Measurements from ENCODE around the gene TBC1D25. TPM values are rescaled to one million over a fixed set of nuclear protein-coding genes. Genes with fewer than 3 reads are reported as not detected.

Gene TBC1D25
- polyA plus RNA-seq, 1 of the 3 experiments (the other 2 are of a cell fraction): 18.4 TPM

GRCh38 chrX:48580662-48581061 lies 41.1 kb downstream of the TBC1D25 start (continued):
- TF ChIP-seq, protein P1, sequence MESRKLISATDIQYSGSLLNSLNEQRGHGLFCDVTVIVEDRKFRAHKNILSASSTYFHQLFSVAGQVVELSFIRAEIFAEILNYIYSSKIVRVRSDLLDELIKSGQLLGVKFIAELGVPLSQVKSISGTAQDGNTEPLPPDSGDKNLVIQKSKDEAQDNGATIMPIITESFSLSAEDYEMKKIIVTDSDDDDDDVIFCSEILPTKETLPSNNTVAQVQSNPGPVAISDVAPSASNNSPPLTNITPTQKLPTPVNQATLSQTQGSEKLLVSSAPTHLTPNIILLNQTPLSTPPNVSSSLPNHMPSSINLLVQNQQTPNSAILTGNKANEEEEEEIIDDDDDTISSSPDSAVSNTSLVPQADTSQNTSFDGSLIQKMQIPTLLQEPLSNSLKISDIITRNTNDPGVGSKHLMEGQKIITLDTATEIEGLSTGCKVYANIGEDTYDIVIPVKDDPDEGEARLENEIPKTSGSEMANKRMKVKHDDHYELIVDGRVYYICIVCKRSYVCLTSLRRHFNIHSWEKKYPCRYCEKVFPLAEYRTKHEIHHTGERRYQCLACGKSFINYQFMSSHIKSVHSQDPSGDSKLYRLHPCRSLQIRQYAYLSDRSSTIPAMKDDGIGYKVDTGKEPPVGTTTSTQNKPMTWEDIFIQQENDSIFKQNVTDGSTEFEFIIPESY (IDR thresholded peaks at IDR 0.05; ENCODE audit: borderline replicate concordance, low read depth): no peak
- TF ChIP-seq TEAD4 (IDR thresholded peaks at IDR 0.05; ENCODE audit: borderline replicate concordance, insufficient read depth) (no peak), MXI1 (IDR thresholded peaks at IDR 0.05; ENCODE audit: low read depth, low read length) (no peak), USF1 (IDR thresholded peaks at IDR 0.05; ENCODE audit: borderline replicate concordance, low read depth) (no peak), RXRA (IDR thresholded peaks at IDR 0.05; ENCODE audit: borderline replicate concordance, low read depth) (no peak)

- H3K9ac ChIP-seq: no peak overlapping the region
- no peak for DNase-seq
- H3K4me1 ChIP-seq (ENCODE audit: control insufficient read depth in 1 of 2, insufficient read depth in 2 of 2, low read depth in 1 of 2, low read length in 1 of 2): no peaks in the 10 kb centered on the region
- no peaks in the 10 kb centered on the region for H3K9me3 ChIP-seq
- no peak overlapping the region for H3K4me2 ChIP-seq
- no peak overlapping the region for H3K27ac ChIP-seq (ENCODE audit: low read depth in 2 of 2, low read length in 1 of 2)
- no peak overlapping the region for H3K4me3 ChIP-seq (ENCODE audit: low read depth in 2 of 2, low read length in 1 of 2)
- ChIA-PET CTCF (no interaction called here), POLR2A (no interaction called here)
- H3K27me3 ChIP-seq (ENCODE audit: insufficient read depth): no peaks in the 10 kb centered on the region; the same call in 1 of the 2 replicates
- no peak for TF ChIP-seq SIN3A (IDR thresholded peaks at IDR 0.05; ENCODE audit: borderline replicate concordance, low read depth, low read length)
- no peak for TF ChIP-seq FOSL2 (IDR thresholded peaks at IDR 0.05; ENCODE audit: borderline replicate concordance, low read depth)
- TF ChIP-seq EP300 (IDR thresholded peaks at IDR 0.05; ENCODE audit: borderline replicate concordance in 1 of 2, low read depth in 1 of 2, low read length in 1 of 2): no peak
- TF ChIP-seq FOXM1 (IDR thresholded peaks at IDR 0.05; ENCODE audit: low read depth): no peak
- TF ChIP-seq NFIC (IDR thresholded peaks at IDR 0.05; ENCODE audit: borderline replicate concordance): no peak
- TF ChIP-seq YY1 (IDR thresholded peaks at IDR 0.05; ENCODE audit: low read depth): no peak
- TF ChIP-seq RAD21 (IDR thresholded peaks at IDR 0.05; ENCODE audit: low read length): no peak
- TF ChIP-seq MEF2A (IDR thresholded peaks at IDR 0.05; ENCODE audit: borderline replicate concordance, low read depth): no peak
- peaks cover 8% of the 10 kb centered on the region for H3F3A ChIP-seq (replicated peaks; ENCODE audit: insufficient read depth)
- no peaks in the 10 kb centered on the region for H3K9me2 ChIP-seq
- H3K79me2 ChIP-seq (ENCODE audit: insufficient read depth): no peaks in the 10 kb centered on the region
- WGBS (ENCODE audit: low lambda C conversion rate): 5% methylated on average over 2 of the region's 2 CpGs
- H3K36me3 ChIP-seq (replicated peaks in 1 of 2; ENCODE audit: control insufficient read depth in 1 of 2, insufficient read depth in 2 of 2, low read length in 1 of 2): no peaks in the 10 kb centered on the region
- H2AFZ ChIP-seq (ENCODE audit: low read depth): no peak overlapping the region
- H4K20me1 ChIP-seq (ENCODE audit: insufficient read depth): no peaks in the 10 kb centered on the region
Measured at GRCh38 chrX:48584698-48585097, 45.2 kb downstream of the TBC1D25 start.

DNA sequence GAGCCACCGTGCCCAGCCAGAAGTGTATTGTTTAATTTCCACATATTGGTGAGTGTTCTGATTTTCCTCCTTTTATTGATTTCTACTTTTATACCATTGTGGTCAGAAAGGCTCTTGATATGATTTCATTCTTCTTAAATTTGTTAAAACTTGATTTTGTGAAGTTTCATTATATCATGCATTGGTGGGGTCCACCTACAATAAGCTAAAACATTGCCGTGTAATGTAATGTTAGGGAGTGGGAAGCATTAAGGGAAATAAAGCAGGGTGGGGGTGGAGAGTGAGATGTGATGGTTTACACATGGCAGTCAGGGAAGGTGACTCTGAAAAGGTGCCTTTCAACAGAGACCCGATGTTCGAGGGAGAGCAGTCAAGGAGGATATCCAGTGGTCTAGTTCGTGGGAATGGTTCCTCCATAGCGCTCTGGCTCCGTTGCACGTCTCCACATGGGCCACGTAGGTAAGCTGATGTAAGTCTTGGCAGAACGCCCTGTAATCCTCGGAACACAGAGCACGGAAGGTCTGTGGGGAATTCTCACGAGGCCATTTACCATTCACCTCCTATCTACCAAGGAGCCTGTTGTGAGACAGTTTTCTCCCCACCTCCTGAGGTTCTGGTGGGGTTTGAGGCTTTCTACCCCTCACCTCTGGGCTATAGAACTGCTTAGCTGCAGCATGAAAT lies 50.1 kb downstream of the TBC1D25 start:
- no peaks in the 10 kb centered on the region for H3F3A ChIP-seq (replicated peaks; ENCODE audit: insufficient read depth)
- H3K27me3 ChIP-seq (ENCODE audit: insufficient read depth): no peaks in the 10 kb centered on the region; the same call in 1 of the 2 replicates
- ChIA-PET POLR2A (no interaction called here), CTCF (no interaction called here)
- H3K4me3 ChIP-seq (ENCODE audit: low read depth in 2 of 2, low read length in 1 of 2): no peak overlapping the region
- H3K4me1 ChIP-seq (ENCODE audit: control insufficient read depth in 1 of 2, insufficient read depth in 2 of 2, low read depth in 1 of 2, low read length in 1 of 2): no peaks in the 10 kb centered on the region
- no peak overlapping the region for H3K9ac ChIP-seq
- H3K4me2 ChIP-seq: no peak overlapping the region
- H3K9me3 ChIP-seq: no peaks in the 10 kb centered on the region
- no peaks in the 10 kb centered on the region for H3K36me3 ChIP-seq (replicated peaks in 1 of 2; ENCODE audit: control insufficient read depth in 1 of 2, insufficient read depth in 2 of 2, low read length in 1 of 2)
- DNase-seq: no peak
- H3K9me2 ChIP-seq: no peaks in the 10 kb centered on the region
- no peak overlapping the region for H2AFZ ChIP-seq (ENCODE audit: low read depth)
- no peaks in the 10 kb centered on the region for H4K20me1 ChIP-seq (ENCODE audit: insufficient read depth)
- no peaks in the 10 kb centered on the region for H3K79me2 ChIP-seq (ENCODE audit: insufficient read depth)
- WGBS (ENCODE audit: low lambda C conversion rate): 45% methylated on average over 13 of the region's 13 CpGs
- no peak overlapping the region for H3K27ac ChIP-seq (ENCODE audit: low read depth in 2 of 2, low read length in 1 of 2)
- TF ChIP-seq TAF1 (IDR thresholded peaks at IDR 0.05; ENCODE audit: borderline replicate concordance, low read depth, low read length): no peak
- TF ChIP-seq EZH2phosphoT487 (IDR thresholded peaks at IDR 0.05; ENCODE audit: borderline replicate concordance, low read depth): no peak
- TF ChIP-seq REST (IDR thresholded peaks at IDR 0.05; ENCODE audit: low read depth, low read length): no peak
- TF ChIP-seq FOXM1 (IDR thresholded peaks at IDR 0.05; ENCODE audit: low read depth): no peak
- no peak for TF ChIP-seq USF2 (IDR thresholded peaks at IDR 0.05; ENCODE audit: borderline replicate concordance, low read depth, low read length)
- TF ChIP-seq TEAD4 (IDR thresholded peaks at IDR 0.05; ENCODE audit: borderline replicate concordance, insufficient read depth): no peak
- TF ChIP-seq NRF1 (IDR thresholded peaks at IDR 0.05; ENCODE audit: low read depth, low read length): no peak
